H9 (cell line): ENCODE data around the gene NBPF10. TPM values are rescaled to one million over a fixed set of nuclear protein-coding genes. Genes with fewer than 3 reads are reported as not detected.
"Not testable (repeated sequence)": the region's sequence is repeated elsewhere in the genome, so short reads cannot be mapped to it uniquely, and the experiment has no call there.

ENCODE experiments used
- DNase-seq: peaks from one replicate; pipeline ENCODE4 v3.0.0-alpha.2; 2017
- H2AFZ ChIP-seq: one replicate; pipeline ENCODE4 v1.6.1; 2013; ENCODE audit warnings: mild to moderate bottlenecking, low read length, control low read depth, moderate library complexity
- H2AK5ac ChIP-seq: 2 replicates; pipeline ENCODE4 v1.6.1; 2013; ENCODE audit warnings: low read length, control low read depth, mixed read lengths; ENCODE audit not compliant: insufficient read length
- H2BK120ac ChIP-seq: one replicate; pipeline ENCODE4 v1.6.1; 2013; ENCODE audit warnings: low read depth, mild to moderate bottlenecking, low read length, control low read depth, inconsistent platforms; ENCODE audit not compliant: poor library complexity, severe bottlenecking
- H2BK12ac ChIP-seq: 2 replicates; pipeline ENCODE4 v1.6.1; 2013; ENCODE audit warnings: low read length, control low read depth, mixed read lengths, low read depth; ENCODE audit not compliant: insufficient read length
- H2BK15ac ChIP-seq: 2 replicates; pipeline ENCODE4 v1.6.1; 2013; ENCODE audit warnings: low read depth, low read length, control low read depth
- H2BK20ac ChIP-seq: one replicate; pipeline ENCODE4 v1.6.1; 2013; ENCODE audit warnings: low read depth, mild to moderate bottlenecking, low read length, control low read depth, inconsistent platforms; ENCODE audit not compliant: poor library complexity, severe bottlenecking
- H2BK5ac ChIP-seq: 2 replicates; pipeline ENCODE4 v1.6.1; 2013; ENCODE audit warnings: low read length, control low read depth, mixed read lengths; ENCODE audit not compliant: insufficient read length
- H3K14ac ChIP-seq: 2 replicates; pipeline ENCODE4 v1.6.1; 2013; ENCODE audit warnings: low read length, control low read depth; ENCODE audit not compliant: insufficient read depth
- H3K18ac ChIP-seq: 2 replicates; pipeline ENCODE4 v1.6.1; 2013; ENCODE audit warnings: low read depth, mild to moderate bottlenecking, mixed read lengths, low read length, control low read depth; ENCODE audit not compliant: insufficient read length
- H3K23ac ChIP-seq: 2 replicates; pipeline ENCODE4 v1.6.1; 2013; ENCODE audit warnings: low read length, control low read depth, mixed read lengths, low read depth; ENCODE audit not compliant: insufficient read length
- H3K23me2 ChIP-seq: 2 replicates; pipeline ENCODE4 v1.6.1; 2013; ENCODE audit warnings: low read depth, mild to moderate bottlenecking, mixed read lengths, low read length, control low read depth; ENCODE audit not compliant: insufficient read length, poor library complexity, severe bottlenecking
- H3K27ac ChIP-seq: 2 replicates; pipeline ENCODE4 v1.5.1; 2013; ENCODE audit warnings: low read length, control low read depth, mixed read lengths, low read depth; ENCODE audit not compliant: insufficient read length
- H3K27me3 ChIP-seq: 2 replicates; pipeline ENCODE4 v1.6.1; 2013; ENCODE audit warnings: low read length, control low read depth, inconsistent platforms; ENCODE audit not compliant: insufficient read depth
- H3K4ac ChIP-seq: 2 replicates; pipeline ENCODE4 v1.6.1; 2013; ENCODE audit warnings: low read depth, mild to moderate bottlenecking, control low read depth, inconsistent platforms, low read length, moderate library complexity
- H3K4me1 ChIP-seq: 2 replicates; pipeline ENCODE4 v1.6.1; 2013; ENCODE audit warnings: low read length, control low read depth, inconsistent platforms; ENCODE audit not compliant: insufficient read depth
- H3K4me2 ChIP-seq: 2 replicates; pipeline ENCODE4 v1.6.1; 2013; ENCODE audit warnings: low read length, control low read depth, mixed read lengths; ENCODE audit not compliant: insufficient read length, insufficient read depth
- H3K56ac ChIP-seq: 2 replicates; pipeline ENCODE4 v1.6.1; 2013; ENCODE audit warnings: low read depth, mild to moderate bottlenecking, mixed read lengths, low read length, control low read depth; ENCODE audit not compliant: insufficient read length
- H3K79me1 ChIP-seq: 2 replicates; pipeline ENCODE4 v1.6.1; 2013; ENCODE audit warnings: low read depth, mild to moderate bottlenecking, moderate library complexity, low read length, control low read depth, inconsistent platforms; ENCODE audit not compliant: insufficient read depth, poor library complexity, severe bottlenecking
- H3K79me2 ChIP-seq: 2 replicates; pipeline ENCODE4 v1.6.1; 2013; ENCODE audit warnings: low read length, control low read depth, inconsistent platforms; ENCODE audit not compliant: insufficient read depth
- H3K9ac ChIP-seq: 2 replicates; pipeline ENCODE4 v1.6.1; 2013; ENCODE audit warnings: low read length, control low read depth, mixed read lengths; ENCODE audit not compliant: insufficient read length; ENCODE audit errors: extremely low read depth
- H3K9me3 ChIP-seq: one replicate; pipeline ENCODE4 v1.6.1; 2013; ENCODE audit warnings: low read depth, low read length, inconsistent platforms; ENCODE audit not compliant: control insufficient read depth
- H3T11ph ChIP-seq: one replicate; pipeline ENCODE4 v1.6.1; 2013; ENCODE audit warnings: mild to moderate bottlenecking, low read length, control low read depth, inconsistent platforms
- H4K20me1 ChIP-seq: one replicate; pipeline ENCODE4 v1.6.1; 2013; ENCODE audit not compliant: control insufficient read depth, insufficient read length, insufficient read depth
- H4K5ac ChIP-seq: 2 replicates; pipeline ENCODE4 v1.6.1; 2013; ENCODE audit warnings: low read depth, mild to moderate bottlenecking, mixed read lengths, low read length, control low read depth; ENCODE audit not compliant: insufficient read length
- H4K8ac ChIP-seq: replicated peaks from 2 replicates; pipeline ENCODE4 v1.6.1; 2013; ENCODE audit warnings: low read length, control low read depth, mixed read lengths, low read depth; ENCODE audit not compliant: insufficient read length
- H4K91ac ChIP-seq: 2 replicates; pipeline ENCODE4 v1.6.1; 2013; ENCODE audit warnings: low read depth, mild to moderate bottlenecking, moderate library complexity, mixed read lengths, low read length, control low read depth; ENCODE audit not compliant: insufficient read length
- H3K27ac Mint-ChIP-seq, 3 experiments: 2 replicates in 2 of 3; 3 replicates in 1 of 3; pipeline ENCODE4 v1.8.0; 2020 to 2021; ENCODE audit warnings: mixed read lengths in 3 of 3, mild to moderate bottlenecking in 1 of 3, moderate library complexity in 1 of 3
- H3K27me3 Mint-ChIP-seq: 2 replicates; pipeline ENCODE4 v1.8.0; 2021; ENCODE audit warnings: low read depth, mild to moderate bottlenecking, moderate library complexity, mixed read lengths
- H3K36me3 Mint-ChIP-seq, 3 experiments: 2 replicates in 2 of 3; 3 replicates in 1 of 3; pipeline ENCODE4 v1.8.0; 2020 to 2021; ENCODE audit warnings: low read depth in 3 of 3, mixed read lengths in 3 of 3; ENCODE audit not compliant: insufficient read depth in 1 of 3
- H3K4me1 Mint-ChIP-seq, 2 experiments: 2 replicates each; pipeline ENCODE4 v1.8.0; 2020; ENCODE audit warnings: mixed read lengths in 2 of 2
- H3K4me3 Mint-ChIP-seq, 2 experiments: 2 replicates in 1 of 2; 3 replicates in 1 of 2; pipeline ENCODE4 v1.8.0; 2020 to 2021; ENCODE audit warnings: mild to moderate bottlenecking in 2 of 2, mixed read lengths in 2 of 2, moderate library complexity in 1 of 2
- H3K9me3 Mint-ChIP-seq, 2 experiments: 2 replicates in 1 of 2; 3 replicates in 1 of 2; pipeline ENCODE4 v1.8.0; 2020; ENCODE audit warnings: mild to moderate bottlenecking in 2 of 2, mixed read lengths in 2 of 2, moderate library complexity in 1 of 2
- WGBS: extraction: QIAGEN DNeasy Blood & Tissue Kit; methylation state at CpG from one replicate; pipeline ENCODE4 v1.1.7; 2013; ENCODE audit warnings: missing lambda C conversion rate, low lambda C conversion rate, mixed read lengths; ENCODE audit not compliant: insufficient read length; ENCODE audit errors: extremely low coverage; 5-methylcytosine and 5-hydroxymethylcytosine counted together
- total RNA-seq: library from RNA; stranded (reverse); gene quantifications from 2 replicates; pipeline ENCODE4 v1.2.1, GENCODE V29; 2021

NBPF10 gene
- total RNA-seq, 1 experiment from 2014 or later: 0.50 TPM

- not testable (repeated sequence) for H2BK20ac ChIP-seq, DNase-seq, H2BK120ac ChIP-seq, H3K56ac ChIP-seq, H3K23ac ChIP-seq, H3K9me3 Mint-ChIP-seq, H3K4me3 Mint-ChIP-seq, H3K18ac ChIP-seq, H3K27me3 ChIP-seq, H3K4me1 ChIP-seq, H2AK5ac ChIP-seq, H4K20me1 ChIP-seq, H4K91ac ChIP-seq, H2BK12ac ChIP-seq, H4K5ac ChIP-seq, H3K9me3 ChIP-seq, H3K27me3 Mint-ChIP-seq, H3K23me2 ChIP-seq, H4K8ac ChIP-seq, H3K27ac ChIP-seq, H3K79me1 ChIP-seq, H3K4me1 Mint-ChIP-seq, H3K9ac ChIP-seq, H2AFZ ChIP-seq, H2BK5ac ChIP-seq, H3T11ph ChIP-seq, H3K36me3 Mint-ChIP-seq, H3K79me2 ChIP-seq, H3K4me2 ChIP-seq, H3K4ac ChIP-seq, H3K27ac Mint-ChIP-seq, H2BK15ac ChIP-seq, H3K14ac ChIP-seq
- no CpG with 5 or more reads among the region's 1 CpG for WGBS
These were observed 23.1 kb upstream of the NBPF10 start for GRCh38 chr1:146167740-146168139.

- H3K4ac ChIP-seq, H3K14ac ChIP-seq, DNase-seq, H2AFZ ChIP-seq, H2AK5ac ChIP-seq, H3K9ac ChIP-seq, H3K56ac ChIP-seq, H3T11ph ChIP-seq, H3K23me2 ChIP-seq, H3K4me3 Mint-ChIP-seq, H4K20me1 ChIP-seq, H3K9me3 Mint-ChIP-seq, H3K18ac ChIP-seq, H4K8ac ChIP-seq, H4K5ac ChIP-seq, H4K91ac ChIP-seq, H3K27ac Mint-ChIP-seq, H3K4me2 ChIP-seq, H3K27ac ChIP-seq, H2BK12ac ChIP-seq, H3K27me3 Mint-ChIP-seq, H3K23ac ChIP-seq, H3K27me3 ChIP-seq, H3K4me1 ChIP-seq, H3K9me3 ChIP-seq, H3K79me2 ChIP-seq, H3K36me3 Mint-ChIP-seq, H2BK15ac ChIP-seq, H2BK5ac ChIP-seq, H2BK20ac ChIP-seq, H3K79me1 ChIP-seq, H3K4me1 Mint-ChIP-seq, H2BK120ac ChIP-seq: not testable (repeated sequence)
- WGBS: no CpG with 5 or more reads among the region's 1 CpG
These were observed 22.7 kb upstream of the NBPF10 start for GRCh38 chr1:146167273-146167672.

Other genes with a start within 250 kb of the NBPF10 start
- gene ITGA10, start 234.8 kb downstream of the NBPF10 start, total RNA-seq: 0.04 and 0.09 TPM in 2 replicates
- 11.2 and 13.7 TPM in 2 replicates for gene PEX11B, start 226.1 kb downstream of the NBPF10 start, total RNA-seq
- 298 and 306 TPM in 2 replicates for gene RBM8A, start 217.3 kb downstream of the NBPF10 start, total RNA-seq
- gene LIX1L, start 186.8 kb downstream of the NBPF10 start, total RNA-seq: 5.9 TPM in 2 replicates
- gene ANKRD34A, start 180.2 kb downstream of the NBPF10 start, total RNA-seq: 0.20 and 0.39 TPM in 2 replicates
- 6.0 and 7.9 TPM in 2 replicates for gene POLR3GL, start 180.1 kb downstream of the NBPF10 start, total RNA-seq
- gene TXNIP, start 148.2 kb downstream of the NBPF10 start, total RNA-seq: 20.8 and 23.2 TPM in 2 replicates
- not detected in 2 replicates for gene HJV, start 123.1 kb downstream of the NBPF10 start, total RNA-seq
- gene NOTCH2NLA, start 84.2 kb upstream of the NBPF10 start, total RNA-seq: 8.1 and 9.9 TPM in 2 replicates